HCT116 (cell line): ENCODE measurements around the gene UQCRH. TPM values are rescaled to one million over a fixed set of nuclear protein-coding genes. Genes with fewer than 3 reads are reported as not detected.

Experiments
- ATAC-seq: fragments of 200-7000 bp; cut with Tn5 transposase; 2 replicates; pipeline ENCODE4 v1.9.1; 2020; ENCODE audit warnings: mild to moderate bottlenecking, moderate library complexity
- BruUV-seq: library from RNA; stranded (reverse); fragments of 400-500 nt; replicated peaks from 2 replicates; lab custom pipeline; 2021; lab: Mats Ljungman, UMichigan
- CTCF ChIA-PET: fragments of 300-600 bp; sonication (Branson Sonifier 250); formaldehyde crosslinking; loops from one replicate; lab custom pipeline; 2021; ENCODE audit warnings: antibody characterized with exemption; lab: Charles Lee
- POLR2A ChIA-PET: fragments of 300-600, 350-600 bp; sonication (Branson Sonifier 250); formaldehyde crosslinking; loops from one replicate; lab custom pipeline; 2021; ENCODE audit warnings: antibody characterized with exemption; lab: Charles Lee
- RAD21 ChIA-PET, 2 experiments: fragments of 300-600 bp; sonication (Branson Sonifier 250); formaldehyde crosslinking; loops; one replicate each; lab custom pipeline; 2023; ENCODE audit warnings: low total read pairs in 2 of 2; ENCODE audit not compliant: uncharacterized antibody in 2 of 2, unreplicated experiment in 2 of 2, low non-redundant PET in 1 of 2; lab: Charles Lee
- DNase-seq: peaks from one replicate; pipeline ENCODE4 v3.0.0-alpha.2; 2010; ENCODE audit warnings: low read depth, low spot score
- H2AFZ ChIP-seq: fragments of 200-600 bp; shearing (Covaris generic), sonication (generic); 2 replicates; pipeline ENCODE4 v1.6.1; 2017; ENCODE audit warnings: low read depth, mixed run types, mixed read lengths, antibody characterized with exemption, low read length; ENCODE audit not compliant: poor library complexity, severe bottlenecking
- H3K27ac ChIP-seq: 2 replicates; pipeline ENCODE4 v1.5.1; 2012; ENCODE audit warnings: low read depth, low read length
- H3K27me3 ChIP-seq: fragments of 200-600 bp; sonication (generic); 2 replicates; pipeline ENCODE4 v1.6.1; 2016; ENCODE audit warnings: mixed run types, low read length, mixed read lengths; ENCODE audit not compliant: insufficient read depth
- H3K36me3 ChIP-seq, 2 experiments: fragments of 200-500 bp in 1 of 2; fragments of 200-600 bp in 1 of 2; sonication (Bioruptor generic) in 1 of 2; sonication (generic) in 1 of 2; 2 replicates each; pipeline versions ENCODE4 v1.5.1 to v1.6.1; 2014 to 2016; ENCODE audit warnings: low read length in 2 of 2, inconsistent platforms in 1 of 2, mixed read lengths in 1 of 2, mixed run types in 1 of 2; ENCODE audit not compliant: insufficient read depth in 2 of 2, control insufficient read depth in 1 of 2
- H3K4me1 ChIP-seq, 2 experiments: fragments of 200-600 bp in 1 of 2; sonication (generic) in 1 of 2; 2 replicates each; pipeline versions ENCODE4 v1.5.1 to v1.6.1; 2012 to 2017; ENCODE audit warnings: low read length in 2 of 2, inconsistent platforms in 1 of 2, mild to moderate bottlenecking in 1 of 2, mixed read lengths in 1 of 2, mixed run types in 1 of 2, moderate library complexity in 1 of 2; ENCODE audit not compliant: insufficient read depth in 2 of 2, control insufficient read depth in 1 of 2
- H3K4me2 ChIP-seq: fragments of 200-600 bp; sonication (generic); 2 replicates; pipeline ENCODE4 v1.6.1; 2017; ENCODE audit warnings: mixed run types, low read length, mixed read lengths
- H3K4me3 ChIP-seq, 2 experiments: fragments of 200-600 bp in 1 of 2; sonication (generic) in 1 of 2; replicated peaks in 1 of 2; 2 replicates each; pipeline ENCODE4 v1.5.1; 2011 to 2016; ENCODE audit warnings: low read length in 2 of 2, control low read depth in 1 of 2, low read depth in 1 of 2, mild to moderate bottlenecking in 1 of 2, mixed read lengths in 1 of 2, mixed run types in 1 of 2
- H3K79me2 ChIP-seq: fragments of 200-600 bp; sonication (generic); 2 replicates; pipeline ENCODE4 v1.6.1; 2017; ENCODE audit warnings: mild to moderate bottlenecking, mixed run types, low read length, moderate library complexity, mixed read lengths; ENCODE audit not compliant: insufficient read depth
- H3K9ac ChIP-seq: fragments of 200-600 bp; sonication (generic); 2 replicates; pipeline ENCODE4 v1.6.1; 2016; ENCODE audit warnings: low read length, mixed read lengths
- H3K9me2 ChIP-seq: fragments of 200-600 bp; sonication (generic), shearing (Covaris generic); 2 replicates; pipeline ENCODE4 v1.6.1; 2017; ENCODE audit warnings: mixed run types, mild to moderate bottlenecking, moderate library complexity; ENCODE audit not compliant: insufficient read depth
- H3K9me3 ChIP-seq, 2 experiments: fragments of 200-500 bp in 1 of 2; fragments of 200-600 bp in 1 of 2; sonication (Bioruptor generic) in 1 of 2; sonication (generic) in 1 of 2; 2 replicates each; pipeline ENCODE4 v1.6.1; 2014 to 2017; ENCODE audit warnings: low read length in 2 of 2, mixed read lengths in 2 of 2, inconsistent platforms in 1 of 2, low read depth in 1 of 2, mild to moderate bottlenecking in 1 of 2, mixed run types in 1 of 2, moderate library complexity in 1 of 2; ENCODE audit not compliant: control insufficient read depth in 1 of 2, insufficient read depth in 1 of 2
- H4K20me1 ChIP-seq: fragments of 200-600 bp; sonication (generic), shearing (Covaris generic); 2 replicates; pipeline ENCODE4 v1.6.1; 2017; ENCODE audit warnings: mixed run types, mild to moderate bottlenecking, moderate library complexity; ENCODE audit not compliant: insufficient read depth
- CEBPB ChIP-seq: IDR thresholded peaks from 2 replicates; pipeline ENCODE4 v1.6.1; 2012; ENCODE audit warnings: low read depth
- ELF1 ChIP-seq: IDR thresholded peaks from 2 replicates; pipeline ENCODE4 v1.6.1; 2012; ENCODE audit warnings: low read depth, borderline replicate concordance
- EZH2 ChIP-seq: fragments of 200-600 bp; sonication (generic); IDR thresholded peaks from 2 replicates; pipeline ENCODE4 v1.6.1; 2017; ENCODE audit warnings: antibody characterized with exemption, mixed run types
- EZH2phosphoT487 ChIP-seq: fragments of 200-600 bp; IDR thresholded peaks from 2 replicates; pipeline ENCODE4 v1.6.1; 2018; ENCODE audit warnings: antibody characterized with exemption, borderline replicate concordance
- FOSL1 ChIP-seq: IDR thresholded peaks from 2 replicates; pipeline ENCODE4 v1.6.1; 2012; ENCODE audit warnings: low read depth
- MAX ChIP-seq: IDR thresholded peaks from 2 replicates; pipeline ENCODE4 v1.6.1; 2012
- POLR2AphosphoS5 ChIP-seq: IDR thresholded peaks from 2 replicates; pipeline ENCODE4 v1.6.1; 2011; ENCODE audit warnings: mild to moderate bottlenecking, low read depth, low read length, moderate library complexity
- SIN3A ChIP-seq: IDR thresholded peaks from 2 replicates; pipeline ENCODE4 v1.6.1; 2012; ENCODE audit warnings: low read depth
- SRF ChIP-seq: IDR thresholded peaks from 2 replicates; pipeline ENCODE4 v1.6.1; 2012; ENCODE audit warnings: low read depth
- TCF7L2 ChIP-seq: IDR thresholded peaks from 2 replicates; pipeline ENCODE4 v1.7.0; 2011; ENCODE audit warnings: borderline replicate concordance, inconsistent platforms; ENCODE audit not compliant: insufficient read depth, insufficient read length; ENCODE audit errors: extremely low read depth
- YY1 ChIP-seq: IDR thresholded peaks from 2 replicates; pipeline ENCODE4 v1.6.1; 2011; ENCODE audit warnings: low read length, low read depth, moderate library complexity, mild to moderate bottlenecking; ENCODE audit not compliant: insufficient replicate concordance; ENCODE audit errors: extremely low read depth
- ZBTB33 ChIP-seq: IDR thresholded peaks from 2 replicates; pipeline ENCODE4 v1.6.1; 2011; ENCODE audit warnings: mild to moderate bottlenecking, low read length, moderate library complexity; ENCODE audit not compliant: insufficient replicate concordance; ENCODE audit errors: extremely low read depth
- ZNF274 ChIP-seq: fragments of 200-500 bp; sonication (Bioruptor generic); IDR thresholded peaks from 2 replicates; pipeline ENCODE4 v1.6.1; 2014; ENCODE audit warnings: mild to moderate bottlenecking, low read depth, low read length, inconsistent platforms
- intact Hi-C: fragments of 100-400 bp; cut with micrococcal nuclease; formaldehyde crosslinking; loops from 2 replicates; pipeline ENCODE4 v1.10.0; 2022
- total RNA-seq: library from RNA; stranded (reverse); gene quantifications from one replicate; pipeline ENCODE4 v1.2.1, GENCODE V29; 2021; ENCODE audit not compliant: unreplicated experiment
- TF ChIP-seq, protein P1 (sequence below), 3 experiments: fragments of 200-600 bp in 1 of 3; sonication (generic) in 1 of 3; IDR thresholded peaks in 2 of 3; conservative IDR thresholded peaks in 1 of 3; 2 replicates each; pipeline ENCODE4 v1.5.1; 2012 to 2017; ENCODE audit warnings: low read depth in 2 of 3, low read length in 2 of 3, antibody characterized with exemption in 1 of 3, borderline replicate concordance in 1 of 3, control low read depth in 1 of 3, mild to moderate bottlenecking in 1 of 3, mixed read lengths in 1 of 3, mixed run types in 1 of 3, moderate library complexity in 1 of 3; ENCODE audit not compliant: insufficient read depth in 1 of 3

The UQCRH gene
- total RNA-seq, 1 experiment from 2014 or later, result 514 TPM

GRCh38 chr1:46334030-46334384, 30.5 kb downstream of the UQCRH start:
- POLR2A ChIA-PET, result interaction anchor here (0.5 to 1.3 kb wide), 4 partner anchors 8 to 37 kb away, joined by 3 to 6 read pairs (median 4); partner anchors contain the start of genes LRRC41 and UQCRH
- CTCF ChIA-PET, result interaction anchor here (1.0 to 1.9 kb wide), 8 partner anchors 8 to 214 kb away, joined by 3 to 35 read pairs (median 4); no protein-coding TSS in a partner anchor

DNA sequence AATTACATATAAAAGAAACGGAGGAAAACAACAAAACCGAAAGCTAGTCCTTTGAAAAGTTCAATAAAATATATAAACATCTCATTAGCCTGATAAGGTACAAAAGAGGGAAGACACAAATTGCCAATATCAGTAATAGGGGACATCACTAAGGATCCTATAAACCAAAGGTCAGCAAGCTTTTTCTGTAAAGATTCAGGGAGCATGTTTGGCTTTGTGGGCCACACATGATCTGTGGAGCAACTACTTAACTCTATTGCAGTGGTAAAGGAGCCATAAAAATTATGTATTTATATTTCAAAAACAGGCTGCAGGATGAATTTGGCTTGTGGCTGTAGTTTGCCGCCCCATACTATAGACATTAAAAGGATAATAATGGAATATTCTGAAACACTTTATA, 31.6 kb downstream of the UQCRH start:
- CTCF ChIA-PET, result no interaction called here
- Histone ChIP-seq H3K4me2 (no peak overlapping the region), H3K9me2 (no peaks in the 10 kb centered on the region), H3K27me3 (no peaks in the 10 kb centered on the region), H3K36me3 (no peaks in the 10 kb centered on the region), H3K4me1 (peaks cover 13 to 28% of the 10 kb centered on the region in 2 experiments), H3K9me3 (no peaks in the 10 kb centered on the region), H3K27ac (no peak overlapping the region), H2AFZ (no peak overlapping the region), H4K20me1 (no peaks in the 10 kb centered on the region), H3K9ac (no peak overlapping the region), H3K4me3 (no peak overlapping the region), H3K79me2 (no peaks in the 10 kb centered on the region)
- POLR2A ChIA-PET, result no interaction called here
- TF ChIP-seq EZH2 (no peak), ZNF274 (no peak), EZH2phosphoT487 (no peak), YY1 (no peak), ZBTB33 (no peak), MAX (no peak), ELF1 (no peak), TCF7L2 (no peak), FOSL1 (no peak)
- no TSS peak for BruUV-seq
- intact Hi-C loops, result no loop called here
- no peak for ATAC-seq
- no peak for DNase-seq
- RAD21 ChIA-PET, result no interaction called here

More at GRCh38 chr1:46334030-46334384, 30.5 kb downstream of the UQCRH start:
- ATAC-seq (no peak), DNase-seq (no peak)
- Histone ChIP-seq H3K9me2 (no peaks in the 10 kb centered on the region), H3K36me3 (no peaks in the 10 kb centered on the region), H2AFZ (peak overlapping the region; percentile 34), H3K79me2 (no peaks in the 10 kb centered on the region), H3K4me1 (peaks cover 6 to 19% of the 10 kb centered on the region in 2 experiments), H4K20me1 (no peaks in the 10 kb centered on the region), H3K9ac (no peak overlapping the region), H3K27me3 (no peaks in the 10 kb centered on the region), H3K4me2 (no peak overlapping the region), H3K4me3 (no peak overlapping the region)
- RAD21 ChIA-PET, result interaction anchor here in 1 of 2 experiments (0.6 to 1.2 kb wide), 2 partner anchors 14 to 371 kb away, joined by 3 to 4 read pairs; no protein-coding TSS in a partner anchor
- intact Hi-C loops, result no loop called here
- BruUV-seq, result no TSS peak
- TF ChIP-seq EZH2phosphoT487 (no peak), POLR2AphosphoS5 (no peak), SRF (no peak), TCF7L2 (no peak), CEBPB (no peak), SIN3A (no peak)
- TF ChIP-seq, protein P1, sequence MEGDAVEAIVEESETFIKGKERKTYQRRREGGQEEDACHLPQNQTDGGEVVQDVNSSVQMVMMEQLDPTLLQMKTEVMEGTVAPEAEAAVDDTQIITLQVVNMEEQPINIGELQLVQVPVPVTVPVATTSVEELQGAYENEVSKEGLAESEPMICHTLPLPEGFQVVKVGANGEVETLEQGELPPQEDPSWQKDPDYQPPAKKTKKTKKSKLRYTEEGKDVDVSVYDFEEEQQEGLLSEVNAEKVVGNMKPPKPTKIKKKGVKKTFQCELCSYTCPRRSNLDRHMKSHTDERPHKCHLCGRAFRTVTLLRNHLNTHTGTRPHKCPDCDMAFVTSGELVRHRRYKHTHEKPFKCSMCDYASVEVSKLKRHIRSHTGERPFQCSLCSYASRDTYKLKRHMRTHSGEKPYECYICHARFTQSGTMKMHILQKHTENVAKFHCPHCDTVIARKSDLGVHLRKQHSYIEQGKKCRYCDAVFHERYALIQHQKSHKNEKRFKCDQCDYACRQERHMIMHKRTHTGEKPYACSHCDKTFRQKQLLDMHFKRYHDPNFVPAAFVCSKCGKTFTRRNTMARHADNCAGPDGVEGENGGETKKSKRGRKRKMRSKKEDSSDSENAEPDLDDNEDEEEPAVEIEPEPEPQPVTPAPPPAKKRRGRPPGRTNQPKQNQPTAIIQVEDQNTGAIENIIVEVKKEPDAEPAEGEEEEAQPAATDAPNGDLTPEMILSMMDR (IDR thresholded peaks at IDR 0.05 in 2 of 3, conservative IDR thresholded peaks at IDR 0.05 in 1 of 3; ENCODE audit: borderline replicate concordance in 1 of 3, insufficient read depth in 1 of 3, low read depth in 2 of 3, low read length in 2 of 3), result no peak
- TF ChIP-seq, all 23 proteins: peak for 0
- Histone ChIP-seq H3K27ac (no peak overlapping the region), H3K9me3 (no peaks in the 10 kb centered on the region)
